ENCODE results near the gene FOXP4.

FOXP4 gene

GRCh38 chr6:41545703-41546474 lies at the start of gene FOXP4:
FOXP4 (plus strand) TSS chr6:41546381; CDS start chr6:41565761, 19,380 bp downstream.
- peak; percentile 87 for DNase-seq

- DNase-seq, result no peak
Observed at GRCh38 chr6:41497573-41497972, 48.6 kb upstream of the FOXP4 start.

- DNase-seq, result no peak
Observed at GRCh38 chr6:41497994-41498393, 48.2 kb upstream of the FOXP4 start.

- no peak for DNase-seq
Observed at GRCh38 chr6:41498968-41499599, 47.1 kb upstream of the FOXP4 start.

GRCh38 chr6:41500561-41500960 lies 45.6 kb upstream of the FOXP4 start:
- DNase-seq, result no peak

GRCh38 chr6:41502566-41502916 lies 43.6 kb upstream of the FOXP4 start:
- no peak for DNase-seq

GRCh38 chr6:41502917-41503671 lies 43.1 kb upstream of the FOXP4 start:
- no peak for DNase-seq

- no peak for DNase-seq
Observed at GRCh38 chr6:41503827-41504465, 42.2 kb upstream of the FOXP4 start.

GRCh38 chr6:41504466-41505121 lies 41.6 kb upstream of the FOXP4 start:
- no peak for DNase-seq

GRCh38 chr6:41505122-41506049 lies 40.8 kb upstream of the FOXP4 start:
- peak; percentile 58 for DNase-seq

- DNase-seq, result no peak
Observed at GRCh38 chr6:41508479-41508878, 37.7 kb upstream of the FOXP4 start.

- DNase-seq, result no peak
Observed at GRCh38 chr6:41509580-41509979, 36.6 kb upstream of the FOXP4 start.

GRCh38 chr6:41511443-41512060 lies 34.6 kb upstream of the FOXP4 start:
- no peak for DNase-seq

GRCh38 chr6:41512146-41512701 lies 34.0 kb upstream of the FOXP4 start:
- DNase-seq, result no peak

- DNase-seq, result no peak
Observed at GRCh38 chr6:41515995-41516394, 30.2 kb upstream of the FOXP4 start.

- no peak for DNase-seq
Observed at GRCh38 chr6:41518118-41518517, 28.1 kb upstream of the FOXP4 start.

- DNase-seq, result no peak
Observed at GRCh38 chr6:41519305-41519744, 26.9 kb upstream of the FOXP4 start.

GRCh38 chr6:41519745-41520699 lies 26.2 kb upstream of the FOXP4 start:
- no peak for DNase-seq

GRCh38 chr6:41522780-41523548 lies 23.2 kb upstream of the FOXP4 start:
- no peak for DNase-seq

All from NCI-H774 (cell line).